Large intestine (tissue), 3 donors: ENCODE data around the gene ELFN1. TPM values are rescaled to one million over a fixed set of nuclear protein-coding genes. Genes with fewer than 3 reads are reported as not detected.
"Not testable (repeated sequence)": the region's sequence is repeated elsewhere in the genome, so short reads cannot be mapped to it uniquely, and the experiment has no call there.

Experiments
- DNase-seq, 2 donors: peaks; one replicate each; pipeline versions ENCODE4 v3.0.0 to v3.0.0-alpha.2; 2013
- H3K27ac ChIP-seq: one replicate; pipeline ENCODE4 v1.5.1; 2013; ENCODE audit warnings: low read length
- H3K27me3 ChIP-seq: 2 replicates; pipeline ENCODE4 v1.6.1; 2013; ENCODE audit warnings: low read length; ENCODE audit not compliant: control insufficient read depth, insufficient read depth
- H3K36me3 ChIP-seq: 2 replicates; pipeline ENCODE4 v1.6.1; 2013; ENCODE audit warnings: low read length; ENCODE audit not compliant: control insufficient read depth, insufficient read depth
- H3K4me1 ChIP-seq: one replicate; pipeline ENCODE4 v1.6.1; 2013; ENCODE audit warnings: low read length; ENCODE audit not compliant: control insufficient read depth, insufficient read depth
- H3K4me3 ChIP-seq: one replicate; pipeline ENCODE4 v1.5.1; 2013; ENCODE audit warnings: low read length
- H3K9me3 ChIP-seq: one replicate; pipeline ENCODE4 v1.6.1; 2013; ENCODE audit warnings: mild to moderate bottlenecking, low read depth, low read length, moderate library complexity; ENCODE audit not compliant: control insufficient read depth
- WGBS: methylation state at CpG from one replicate; pipeline ENCODE4 v1.1.5; 2013; ENCODE audit warnings: low lambda C conversion rate; ENCODE audit not compliant: insufficient coverage; 5-methylcytosine and 5-hydroxymethylcytosine counted together
- polyA plus RNA-seq: library from polyadenylated mRNA; unstranded; fragments of 120-200 nt; gene quantifications from one replicate; pipeline ENCODE4 v1.2.1, GENCODE V29; 2013

The ELFN1 gene
- polyA plus RNA-seq, 1 donor, result 2.3 TPM

- WGBS, result no CpG with 5 or more reads among the region's 32 CpGs
- H3K27me3 ChIP-seq, result peaks cover 7% of the 10 kb centered on the region
Observed at GRCh38 chr7:1758859-1759521, 88.9 kb downstream of the ELFN1 start.

GRCh38 chr7:1761097-1761496, 91.0 kb downstream of the ELFN1 start:
- Histone ChIP-seq H3K36me3 (no peaks in the 10 kb centered on the region), H3K4me3 (no peak overlapping the region), H3K27me3 (peaks cover 7% of the 10 kb centered on the region), H3K9me3 (peaks cover 22% of the 10 kb centered on the region), H3K27ac (no peak overlapping the region), H3K4me1 (no peaks in the 10 kb centered on the region)
- DNase-seq, result no peak
- WGBS, result 85% methylated on average over 2 of the region's 13 CpGs

More at GRCh38 chr7:1758859-1759521, 88.9 kb downstream of the ELFN1 start:
- Histone ChIP-seq H3K9me3 (peaks cover 17% of the 10 kb centered on the region), H3K27ac (no peak overlapping the region), H3K4me1 (no peaks in the 10 kb centered on the region), H3K4me3 (no peak overlapping the region), H3K36me3 (no peaks in the 10 kb centered on the region)
- DNase-seq, result no peak

DNA sequence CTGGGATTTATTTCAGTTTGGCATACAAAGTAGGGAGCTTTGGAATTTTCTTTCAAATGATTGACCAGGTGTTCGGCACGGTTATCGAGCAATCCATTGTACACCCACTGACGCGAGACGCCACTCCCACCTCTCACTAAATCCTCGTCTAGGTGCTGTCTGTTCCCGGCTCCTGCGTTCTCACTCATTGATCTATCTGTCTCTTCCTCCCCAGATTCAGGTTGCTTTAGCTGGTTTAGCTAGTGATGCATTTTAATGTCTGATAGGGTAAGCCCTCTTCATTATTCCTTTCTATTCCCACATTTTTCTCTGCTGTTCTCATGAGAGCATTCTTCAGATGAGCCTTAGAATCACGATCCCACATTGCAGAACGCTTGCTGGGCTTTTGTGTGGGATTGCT, 91.7 kb downstream of the ELFN1 start:
- Histone ChIP-seq H3K27me3 (peaks cover 7% of the 10 kb centered on the region), H3K9me3 (peaks cover 22% of the 10 kb centered on the region), H3K27ac (no peak overlapping the region), H3K4me1 (no peaks in the 10 kb centered on the region), H3K36me3 (no peaks in the 10 kb centered on the region), H3K4me3 (no peak overlapping the region)
- WGBS, result 55% methylated on average over 2 of the region's 11 CpGs
- no peak for DNase-seq

GRCh38 chr7:1762238-1762945, 92.3 kb downstream of the ELFN1 start:
- DNase-seq, result no peak
- Histone ChIP-seq H3K4me3 (no peak overlapping the region), H3K4me1 (no peaks in the 10 kb centered on the region), H3K27me3 (peaks cover 7% of the 10 kb centered on the region), H3K27ac (no peak overlapping the region), H3K9me3 (peaks cover 22% of the 10 kb centered on the region), H3K36me3 (no peaks in the 10 kb centered on the region)
- WGBS, result no CpG with 5 or more reads among the region's 30 CpGs

DNA sequence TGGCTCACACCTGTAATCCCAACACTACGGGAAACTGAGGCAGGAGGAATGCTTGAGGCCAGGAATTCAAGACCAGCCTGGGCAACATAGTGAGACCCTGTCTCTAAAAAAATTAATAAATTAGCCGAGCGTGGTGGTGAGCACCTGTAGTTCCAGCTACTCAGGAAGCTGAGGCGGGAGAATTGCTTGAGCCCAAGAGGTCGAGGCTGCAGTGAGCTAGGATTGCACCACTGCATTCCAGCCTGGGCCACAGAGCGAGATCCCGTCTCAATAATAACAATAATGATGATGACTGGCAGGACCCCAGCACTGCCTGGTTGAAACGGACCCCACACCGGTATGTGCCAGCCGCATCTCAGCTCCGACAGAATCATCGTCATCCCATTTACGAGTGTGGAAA, 93.0 kb downstream of the ELFN1 start:
- WGBS, result no CpG with 5 or more reads among the region's 13 CpGs
- peaks cover 22% of the 10 kb centered on the region for H3K9me3 ChIP-seq
- H3K36me3 ChIP-seq, result no peaks in the 10 kb centered on the region
- H3K4me3 ChIP-seq, result no peak overlapping the region
- H3K4me1 ChIP-seq, result no peaks in the 10 kb centered on the region
- DNase-seq, result no peak
- H3K27ac ChIP-seq, result no peak overlapping the region
- peaks cover 3% of the 10 kb centered on the region for H3K27me3 ChIP-seq

- no CpG with 5 or more reads among the region's 15 CpGs for WGBS
- H3K27ac ChIP-seq, H3K27me3 ChIP-seq, H3K4me3 ChIP-seq, H3K36me3 ChIP-seq, DNase-seq, H3K4me1 ChIP-seq: not testable (repeated sequence)
- peaks cover 18% of the 10 kb centered on the region for H3K9me3 ChIP-seq
Observed at GRCh38 chr7:1763911-1764310, 93.8 kb downstream of the ELFN1 start.

- H3K36me3 ChIP-seq, result no peaks in the 10 kb centered on the region
- H3K27me3 ChIP-seq, result no peaks in the 10 kb centered on the region
- no peak overlapping the region for H3K27ac ChIP-seq
- WGBS, result no CpG with 5 or more reads among the region's 13 CpGs
- no peaks in the 10 kb centered on the region for H3K4me1 ChIP-seq
- H3K9me3 ChIP-seq, result peaks cover 18% of the 10 kb centered on the region
- no peak overlapping the region for H3K4me3 ChIP-seq
- DNase-seq, result no peak
Observed at GRCh38 chr7:1765336-1765735, 95.3 kb downstream of the ELFN1 start.

DNA sequence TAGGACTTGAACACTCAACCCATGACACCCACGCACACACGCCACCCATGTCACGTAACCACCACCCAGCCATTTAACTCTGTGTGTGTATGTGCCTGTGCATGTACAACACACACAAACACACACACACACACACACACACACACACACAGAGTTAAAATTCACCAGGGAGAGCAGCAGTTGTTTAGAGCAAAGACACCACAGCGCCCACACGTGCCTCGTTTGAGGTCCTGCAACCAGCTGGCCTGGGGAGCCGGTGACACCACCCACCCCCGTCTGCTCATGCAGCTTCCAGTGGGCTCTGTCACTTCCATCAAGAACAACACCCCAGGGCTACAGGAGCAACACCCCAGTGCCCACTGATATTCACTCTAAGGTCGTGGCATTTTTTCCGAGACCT, 97.4 kb downstream of the ELFN1 start:
- Histone ChIP-seq H3K27ac (no peak overlapping the region), H3K9me3 (peaks cover 14% of the 10 kb centered on the region), H3K36me3 (no peaks in the 10 kb centered on the region), H3K27me3 (no peaks in the 10 kb centered on the region), H3K4me1 (no peaks in the 10 kb centered on the region), H3K4me3 (no peak overlapping the region)
- DNase-seq, result no peak
- WGBS, result no CpG with 5 or more reads among the region's 10 CpGs

- Histone ChIP-seq H3K27ac (no peak overlapping the region), H3K36me3 (no peaks in the 10 kb centered on the region), H3K27me3 (no peaks in the 10 kb centered on the region), H3K4me3 (no peak overlapping the region), H3K9me3 (peaks cover 7% of the 10 kb centered on the region), H3K4me1 (no peaks in the 10 kb centered on the region)
- no peak for DNase-seq
- no CpG with 5 or more reads among the region's 7 CpGs for WGBS
Observed at GRCh38 chr7:1768832-1769231, 98.8 kb downstream of the ELFN1 start.

DNA sequence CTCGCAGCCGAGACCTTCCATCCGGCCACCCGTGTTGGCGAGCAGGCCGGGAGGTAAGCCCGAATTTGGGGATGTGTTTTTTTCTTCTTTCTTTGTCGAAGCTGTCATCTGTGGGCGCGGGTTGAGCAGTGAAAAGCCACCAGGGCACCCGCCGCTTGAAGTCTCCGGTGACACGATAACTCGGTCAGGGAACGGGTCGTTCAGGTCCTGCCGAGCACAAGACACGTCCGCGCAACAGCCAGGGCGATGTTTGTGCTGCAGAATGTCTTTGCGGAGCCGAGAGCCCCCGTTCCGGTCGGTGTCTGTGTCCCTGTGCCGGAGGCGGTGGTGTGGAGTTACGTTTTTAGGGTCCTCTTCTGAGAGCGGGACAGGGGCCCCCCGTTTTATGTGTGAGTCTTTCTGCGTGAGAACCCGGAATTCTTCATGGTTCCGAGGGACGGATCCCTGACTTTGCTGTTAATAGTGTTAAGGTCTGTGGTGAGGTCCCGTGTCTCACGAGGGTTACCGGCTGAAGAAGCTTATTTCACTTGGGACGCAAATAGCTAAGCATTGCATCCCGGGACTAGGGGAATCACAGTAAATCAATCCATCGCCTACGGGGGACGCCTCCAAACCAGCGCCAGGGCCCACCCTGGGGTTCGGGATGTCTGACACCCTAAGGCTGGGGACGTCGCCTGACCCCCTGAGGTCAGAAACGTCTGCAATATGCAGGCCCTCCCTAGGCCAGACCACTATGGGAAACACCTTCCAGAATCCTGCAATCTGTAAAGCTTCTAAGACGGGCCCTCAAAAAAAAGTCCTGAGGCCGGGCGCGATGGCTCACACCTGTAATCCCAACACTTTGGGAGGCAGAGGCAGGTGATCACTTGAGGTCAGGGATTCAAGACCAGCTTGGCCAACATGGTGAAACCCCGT, 99.5 kb downstream of the ELFN1 start:
- Histone ChIP-seq H3K4me3 (no peak overlapping the region), H3K27ac (no peak overlapping the region), H3K4me1 (no peaks in the 10 kb centered on the region), H3K9me3 (no peaks in the 10 kb centered on the region), H3K36me3 (no peaks in the 10 kb centered on the region), H3K27me3 (no peaks in the 10 kb centered on the region)
- 98% methylated on average over 12 of the region's 54 CpGs for WGBS
- no peak for DNase-seq
